Activated T-cell treated with anti-CD3 and anti-CD28 coated beads, Interleukin-2, amount 50 U/mL, for 4 hours (primary cell): Measurements from ENCODE around the gene CNIH3. TPM values are rescaled to one million over a fixed set of nuclear protein-coding genes. Genes with fewer than 3 reads are reported as not detected.

Experiments used
- ATAC-seq, 2 donors: fragments of 200-7000 bp; cut with Tn5 transposase; one replicate each; pipeline ENCODE4 v1.10.0; 2021
- DNase-seq: peaks from one replicate; pipeline ENCODE4 v3.0.0-alpha.2; 2020
- H3K27me3 Mint-ChIP-seq: one replicate; pipeline ENCODE4 v1.8.0; 2021; ENCODE audit warnings: low read depth, mixed read lengths
- H3K36me3 Mint-ChIP-seq: one replicate; pipeline ENCODE4 v1.8.0; 2022; ENCODE audit warnings: mixed read lengths; ENCODE audit not compliant: insufficient read depth
- H3K4me1 Mint-ChIP-seq: one replicate; pipeline ENCODE4 v1.8.0; 2021; ENCODE audit warnings: low read depth, mixed read lengths
- H3K4me3 Mint-ChIP-seq: one replicate; pipeline ENCODE4 v1.8.0; 2021; ENCODE audit warnings: mild to moderate bottlenecking, moderate library complexity, mixed read lengths
- H3K9me3 Mint-ChIP-seq: one replicate; pipeline ENCODE4 v1.8.0; 2021; ENCODE audit warnings: mixed read lengths
- total RNA-seq, 3 donors: library from RNA; stranded (reverse); gene quantifications; one replicate each; pipeline ENCODE4 v1.2.1, GENCODE V29; 2021

CNIH3 gene
- total RNA-seq, 3 donors from 2014 or later: 0.66 to 1.1 (median 0.71) TPM

DNA sequence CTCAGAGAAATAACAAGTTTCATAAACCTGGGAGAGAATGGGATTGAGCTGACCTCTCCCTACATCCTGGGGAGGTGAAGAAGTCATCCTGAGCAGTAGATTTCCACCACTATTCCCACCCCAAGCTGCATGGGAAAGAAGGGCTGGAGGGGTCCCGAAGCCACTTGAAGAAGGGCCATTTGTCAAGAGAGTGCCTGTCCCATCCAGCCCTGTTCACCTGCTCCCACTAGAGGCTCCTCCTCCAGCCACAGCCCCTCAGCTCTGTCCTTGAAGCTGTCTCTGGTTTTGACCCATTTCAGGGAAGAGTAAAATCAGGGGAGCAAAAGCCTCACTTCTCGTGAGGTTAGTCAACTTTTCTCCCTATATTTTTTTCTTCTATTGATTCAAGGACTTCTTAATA, 157.5 kb downstream of the CNIH3 start:
- Mint-ChIP-seq H3K9me3 (no peaks in the 10 kb centered on the region), H3K36me3 (no peaks in the 10 kb centered on the region), H3K4me3 (no peak overlapping the region), H3K27me3 (peaks cover 10% of the 10 kb centered on the region), H3K4me1 (no peaks in the 10 kb centered on the region)
- no peak for DNase-seq
- ATAC-seq: no peak

DNA sequence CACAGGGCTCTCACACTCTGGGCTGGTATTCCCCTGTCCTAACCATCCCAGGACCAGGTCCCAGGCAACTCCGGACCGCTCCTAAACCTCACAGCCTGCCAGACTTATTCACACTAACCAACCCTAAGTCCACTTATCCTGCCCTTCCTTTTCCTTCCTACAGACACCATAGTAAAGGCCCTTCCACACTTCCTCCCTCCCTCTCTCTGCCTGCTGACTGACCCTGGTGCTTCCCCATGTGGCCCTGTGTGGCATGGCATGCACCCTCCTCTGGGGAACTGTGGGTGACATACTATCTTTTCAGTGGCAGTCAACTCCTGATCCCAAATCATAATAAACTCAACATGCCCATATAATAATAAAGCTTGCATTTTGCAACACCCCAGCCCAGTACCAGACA, 158.3 kb downstream of the CNIH3 start:
- no peaks in the 10 kb centered on the region for H3K9me3 Mint-ChIP-seq
- no peak for ATAC-seq

DNA sequence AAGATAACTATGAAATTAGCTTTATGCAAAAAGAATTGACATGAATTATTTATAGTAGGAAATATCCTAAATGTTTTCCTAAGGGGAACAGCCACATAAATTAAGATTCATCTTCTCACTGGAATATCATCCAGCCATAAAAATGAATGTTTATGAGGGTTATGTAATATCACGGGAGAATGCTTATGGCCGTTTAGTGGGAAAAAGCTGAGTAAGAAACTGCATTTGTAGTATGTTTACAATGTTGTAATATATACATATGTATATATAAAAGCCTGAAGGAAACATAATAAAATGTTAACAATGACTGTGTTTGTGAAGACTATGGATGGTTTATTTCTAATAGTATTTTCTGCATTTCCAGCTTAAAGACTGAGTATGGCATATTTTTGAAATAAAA, 161.1 kb downstream of the CNIH3 start:
- Mint-ChIP-seq H3K9me3 (no peaks in the 10 kb centered on the region), H3K4me1 (no peaks in the 10 kb centered on the region), H3K36me3 (no peaks in the 10 kb centered on the region), H3K4me3 (no peak overlapping the region), H3K27me3 (peaks cover 5% of the 10 kb centered on the region)
- DNase-seq (no peak), ATAC-seq (no peak)

More for the DNA sequence above, 158.3 kb downstream of the CNIH3 start:
- DNase-seq: no peak
- Mint-ChIP-seq H3K36me3 (no peaks in the 10 kb centered on the region), H3K27me3 (peaks cover 10% of the 10 kb centered on the region), H3K4me1 (no peaks in the 10 kb centered on the region), H3K4me3 (no peak overlapping the region)

DNA sequence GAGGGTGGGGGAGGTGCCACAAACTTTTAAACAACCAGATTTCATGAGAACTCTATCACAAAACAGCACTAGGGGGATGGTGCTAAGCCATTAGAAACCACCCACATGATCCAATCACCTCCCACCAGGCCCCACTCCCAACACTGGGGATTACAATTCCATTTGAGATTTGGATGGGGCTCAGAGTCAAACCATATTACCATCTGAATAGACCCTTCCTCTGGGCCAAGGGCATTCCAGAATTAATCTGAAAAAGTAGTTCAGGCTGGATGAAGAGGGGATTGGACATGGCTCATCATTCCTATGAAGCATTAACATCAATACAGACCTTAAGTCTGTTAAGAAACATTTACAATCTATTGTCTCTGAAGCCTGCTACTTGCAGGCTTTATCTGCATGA, 163.4 kb downstream of the CNIH3 start:
- H3K36me3 Mint-ChIP-seq: no peaks in the 10 kb centered on the region
- H3K4me3 Mint-ChIP-seq: no peak overlapping the region
- peaks cover 1% of the 10 kb centered on the region for H3K27me3 Mint-ChIP-seq
- ATAC-seq (no peak), DNase-seq (no peak)
- peaks cover 11% of the 10 kb centered on the region for H3K4me1 Mint-ChIP-seq
- H3K9me3 Mint-ChIP-seq: no peaks in the 10 kb centered on the region

DNA sequence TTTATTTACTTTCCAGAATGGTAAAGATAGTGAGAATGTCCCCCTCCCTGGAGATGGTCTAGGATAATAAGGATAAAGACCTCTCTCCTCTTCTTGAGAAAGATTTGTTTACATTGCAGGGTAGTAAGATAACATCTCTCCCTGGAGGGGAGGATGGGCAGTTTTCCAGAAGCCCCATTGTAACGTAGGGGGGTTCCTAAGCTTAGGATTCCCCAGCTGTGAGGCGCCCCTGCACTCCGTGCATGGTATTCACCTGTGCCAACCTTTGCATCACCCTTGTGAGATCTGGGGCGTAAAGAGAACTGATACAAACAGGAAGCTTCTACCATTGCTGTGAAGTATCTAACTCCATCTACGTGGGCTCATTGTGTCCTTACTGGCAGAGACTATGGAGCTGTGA, 164.6 kb downstream of the CNIH3 start:
- Mint-ChIP-seq H3K36me3 (no peaks in the 10 kb centered on the region), H3K9me3 (no peaks in the 10 kb centered on the region), H3K27me3 (no peaks in the 10 kb centered on the region), H3K4me3 (no peak overlapping the region), H3K4me1 (peaks cover 11% of the 10 kb centered on the region)
- DNase-seq (no peak), ATAC-seq (no peak)

DNA sequence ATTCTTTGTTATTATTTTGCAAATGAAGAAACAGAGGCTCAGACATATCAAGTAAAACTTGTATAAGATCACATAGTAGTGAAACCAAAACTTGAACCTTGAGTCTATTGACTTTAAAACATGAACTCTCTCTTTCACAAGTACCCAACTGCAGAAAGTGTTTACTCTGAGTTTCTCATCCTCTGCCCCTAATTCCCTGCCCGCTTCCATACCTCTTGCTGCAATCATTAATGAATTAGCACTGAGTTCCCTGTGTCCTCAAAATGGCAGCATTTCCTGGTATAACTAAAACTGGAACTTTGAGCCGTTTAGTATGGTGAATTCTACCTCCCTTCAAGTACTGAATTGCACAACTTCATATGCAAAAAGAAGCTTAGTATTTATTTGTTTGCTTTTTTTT, 165.7 kb downstream of the CNIH3 start:
- DNase-seq (no peak), ATAC-seq (no peak)
- H3K9me3 Mint-ChIP-seq: no peaks in the 10 kb centered on the region
- no peaks in the 10 kb centered on the region for H3K36me3 Mint-ChIP-seq
- H3K4me3 Mint-ChIP-seq: no peak overlapping the region
- no peaks in the 10 kb centered on the region for H3K27me3 Mint-ChIP-seq
- H3K4me1 Mint-ChIP-seq: peaks cover 11% of the 10 kb centered on the region

DNA sequence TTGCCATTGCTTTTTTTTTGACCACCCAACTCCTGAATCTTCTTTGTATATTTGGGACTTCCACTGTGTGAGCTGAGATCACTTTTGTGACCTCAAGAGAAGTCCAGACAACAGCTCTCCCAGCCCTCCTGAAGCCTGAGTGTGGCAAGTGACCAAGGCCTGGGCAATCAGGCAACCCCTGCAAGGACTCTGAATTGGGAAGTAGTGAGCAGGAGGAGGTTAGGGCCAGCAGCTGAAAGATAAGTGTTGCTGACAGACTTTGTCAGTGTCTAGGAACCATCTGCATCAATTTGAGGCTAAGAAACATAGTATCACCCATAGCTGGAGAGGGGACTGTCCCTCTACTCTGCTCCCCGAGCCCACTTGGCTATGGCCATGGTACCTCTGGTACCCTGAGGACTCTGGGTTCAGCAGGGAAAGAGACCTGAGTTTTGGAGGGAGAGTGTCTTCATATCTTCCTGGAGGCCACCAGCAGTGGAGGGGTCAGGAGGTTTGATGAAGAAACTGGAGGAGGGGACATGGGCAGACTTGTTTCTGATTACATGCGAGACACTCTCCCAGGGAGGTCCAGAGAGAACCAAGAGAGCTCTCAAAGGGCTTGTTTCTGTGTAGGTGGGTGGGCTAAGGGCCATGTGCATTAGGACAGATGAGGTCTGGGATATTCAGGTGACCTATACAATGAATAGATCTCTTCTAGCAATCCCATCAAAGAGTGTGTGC, 166.3 kb downstream of the CNIH3 start:
- no peaks in the 10 kb centered on the region for H3K36me3 Mint-ChIP-seq
- H3K4me3 Mint-ChIP-seq: no peak overlapping the region
- no peak for ATAC-seq
- peaks cover 11% of the 10 kb centered on the region for H3K4me1 Mint-ChIP-seq
- H3K27me3 Mint-ChIP-seq: no peaks in the 10 kb centered on the region
- DNase-seq: no peak
- H3K9me3 Mint-ChIP-seq: peaks cover 5% of the 10 kb centered on the region

DNA sequence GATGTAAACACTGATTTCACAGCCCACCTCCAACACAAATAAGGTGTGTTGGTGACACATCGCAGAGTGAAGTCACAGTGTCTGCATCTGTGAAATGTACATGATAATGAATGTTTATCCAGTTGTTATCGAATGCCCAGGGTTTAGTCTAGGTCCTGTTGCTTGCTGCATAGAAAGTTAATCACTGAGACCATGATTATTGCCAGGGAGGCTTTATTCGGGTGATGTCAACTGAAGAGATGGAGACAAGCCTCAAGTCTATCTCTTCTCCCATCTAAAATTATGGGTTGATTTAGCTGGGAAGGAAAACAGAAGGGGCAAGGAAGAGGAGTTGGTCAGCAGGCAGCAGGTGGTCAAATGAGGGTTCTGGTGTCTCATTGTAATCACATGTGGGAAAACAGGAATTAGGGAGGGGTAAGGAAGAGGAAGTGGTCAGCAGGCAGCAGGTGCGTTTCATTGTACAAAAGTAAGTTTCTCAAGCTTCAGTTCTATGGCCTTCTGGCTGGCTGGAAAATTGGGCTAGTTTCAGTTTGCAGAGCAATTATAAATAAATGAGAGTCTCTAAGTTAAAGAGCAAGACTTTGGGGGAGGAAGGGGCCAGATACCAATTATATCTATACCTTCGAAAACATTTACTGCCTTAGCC, 167.0 kb downstream of the CNIH3 start:
- Mint-ChIP-seq H3K27me3 (no peaks in the 10 kb centered on the region), H3K4me3 (no peak overlapping the region), H3K36me3 (no peaks in the 10 kb centered on the region), H3K4me1 (peaks cover 11% of the 10 kb centered on the region), H3K9me3 (peaks cover 5% of the 10 kb centered on the region)
- no peak for DNase-seq
- no peak for ATAC-seq

DNA sequence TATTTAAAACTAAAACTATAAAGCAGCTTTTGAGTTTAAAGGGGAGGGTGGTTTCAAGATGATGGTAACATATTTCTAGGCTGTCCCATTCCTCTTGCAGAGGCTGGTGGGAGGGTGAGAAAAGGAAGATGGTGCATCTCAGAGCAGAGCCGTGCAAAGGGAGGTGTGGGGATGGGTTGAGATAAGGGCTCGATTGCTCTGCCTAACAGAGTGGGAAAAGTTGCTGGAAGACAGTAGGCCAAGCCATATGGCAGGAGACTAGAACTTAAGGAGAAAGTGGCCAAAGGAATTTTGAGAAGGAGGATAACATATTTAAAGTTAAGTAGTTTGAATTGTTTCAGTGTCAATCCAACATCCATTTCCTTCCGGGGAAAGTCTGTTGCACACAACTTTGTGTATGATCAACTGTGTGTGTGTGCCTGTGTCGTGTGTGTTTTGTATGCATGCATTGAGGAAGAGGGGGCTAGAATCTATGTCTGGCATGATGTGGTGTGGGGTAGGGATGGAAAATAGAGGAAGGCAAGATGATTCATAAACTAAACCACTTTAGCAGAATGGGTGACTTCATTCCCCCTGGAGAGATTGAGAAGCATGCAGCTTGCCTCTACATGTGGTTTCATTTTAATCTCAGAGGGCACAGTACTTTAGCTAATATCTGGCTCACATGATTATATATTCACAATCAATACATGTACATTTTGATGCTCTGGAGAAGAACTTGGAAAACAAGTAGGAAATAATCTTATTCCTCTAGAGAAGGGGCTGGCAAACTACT, 168.3 kb downstream of the CNIH3 start:
- DNase-seq (no peak), ATAC-seq (no peak)
- Mint-ChIP-seq H3K4me1 (peaks cover 11% of the 10 kb centered on the region), H3K9me3 (peaks cover 5% of the 10 kb centered on the region), H3K36me3 (no peaks in the 10 kb centered on the region), H3K4me3 (no peak overlapping the region), H3K27me3 (no peaks in the 10 kb centered on the region)

DNA sequence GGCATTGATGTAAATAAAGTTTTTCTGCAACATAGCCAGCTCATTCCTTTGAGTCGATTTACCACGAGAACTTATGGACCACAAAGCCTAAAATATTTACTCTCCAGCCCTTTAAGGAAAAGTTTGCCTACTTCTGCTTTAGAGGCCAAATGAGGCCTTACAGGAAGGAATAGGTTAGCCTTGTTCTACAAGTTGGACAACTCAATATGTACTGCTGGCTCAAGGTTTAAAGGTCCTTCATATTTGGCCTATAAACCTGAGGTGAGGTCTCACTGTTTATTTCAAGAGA, 168.9 kb downstream of the CNIH3 start:
- ATAC-seq: no peak

DNA sequence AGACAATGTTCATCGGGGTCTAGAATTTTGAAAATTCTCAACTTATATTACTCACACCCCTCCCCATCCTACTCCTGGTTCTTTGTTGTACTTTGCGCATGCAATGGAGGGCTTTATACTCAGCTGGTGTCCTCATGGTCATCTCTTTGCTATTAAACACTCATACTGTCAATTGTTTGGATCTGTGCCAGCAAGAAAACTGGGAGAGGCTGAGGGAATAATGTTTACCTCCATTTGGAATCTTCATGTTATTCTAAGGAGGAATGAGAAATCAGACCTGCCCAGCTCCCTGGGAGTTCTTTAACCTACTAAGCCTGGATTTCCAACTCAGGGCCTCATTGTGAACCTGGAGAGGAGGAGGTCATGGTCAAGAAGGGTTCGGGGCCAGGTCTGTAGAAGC, 169.5 kb downstream of the CNIH3 start:
- Mint-ChIP-seq H3K36me3 (no peaks in the 10 kb centered on the region), H3K4me3 (no peak overlapping the region), H3K9me3 (peaks cover 5% of the 10 kb centered on the region), H3K4me1 (peaks cover 11% of the 10 kb centered on the region), H3K27me3 (no peaks in the 10 kb centered on the region)
- DNase-seq: no peak
- no peak for ATAC-seq

More for the DNA sequence above, 168.9 kb downstream of the CNIH3 start:
- no peak for DNase-seq
- H3K27me3 Mint-ChIP-seq: no peaks in the 10 kb centered on the region
- peaks cover 5% of the 10 kb centered on the region for H3K9me3 Mint-ChIP-seq
- no peaks in the 10 kb centered on the region for H3K36me3 Mint-ChIP-seq
- no peak overlapping the region for H3K4me3 Mint-ChIP-seq
- peaks cover 11% of the 10 kb centered on the region for H3K4me1 Mint-ChIP-seq

DNA sequence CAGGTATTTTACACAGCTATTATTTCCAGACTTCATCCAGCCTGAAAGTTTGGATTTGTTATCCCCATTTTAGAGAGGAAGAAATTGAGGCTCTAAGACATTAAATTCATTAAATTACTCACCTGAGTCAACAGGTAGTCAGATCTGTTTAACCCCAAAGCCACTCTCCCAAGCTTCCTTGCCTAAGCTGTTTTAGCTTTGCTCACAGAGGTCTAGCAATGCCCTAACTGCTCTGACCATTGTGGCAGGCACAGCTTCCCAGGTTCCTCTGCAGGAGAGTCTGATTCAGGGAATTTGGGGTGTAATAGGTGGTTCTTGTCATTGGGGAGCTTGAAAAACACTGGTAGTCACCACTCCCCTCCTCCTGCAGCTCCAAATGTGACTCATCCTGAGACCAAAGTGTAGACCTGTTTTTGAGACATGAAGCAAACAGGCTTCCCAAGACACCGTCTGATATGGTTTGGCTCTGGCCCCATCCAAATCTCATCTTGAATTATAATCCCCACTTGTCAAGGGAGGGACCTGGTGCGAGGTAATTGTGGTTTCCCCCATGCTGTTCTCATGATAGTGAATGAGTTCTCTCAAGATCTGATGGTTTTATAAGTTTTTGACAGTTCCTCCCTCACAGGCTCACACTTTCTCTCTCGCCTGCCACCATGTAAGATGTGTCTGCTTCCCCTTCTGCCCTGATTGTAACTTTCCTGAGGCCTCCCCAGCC, 170.6 kb downstream of the CNIH3 start:
- DNase-seq (no peak), ATAC-seq (no peak)
- no peak overlapping the region for H3K4me3 Mint-ChIP-seq
- peaks cover 11% of the 10 kb centered on the region for H3K4me1 Mint-ChIP-seq
- H3K36me3 Mint-ChIP-seq: no peaks in the 10 kb centered on the region
- peaks cover 5% of the 10 kb centered on the region for H3K9me3 Mint-ChIP-seq
- peaks cover 4% of the 10 kb centered on the region for H3K27me3 Mint-ChIP-seq

DNA sequence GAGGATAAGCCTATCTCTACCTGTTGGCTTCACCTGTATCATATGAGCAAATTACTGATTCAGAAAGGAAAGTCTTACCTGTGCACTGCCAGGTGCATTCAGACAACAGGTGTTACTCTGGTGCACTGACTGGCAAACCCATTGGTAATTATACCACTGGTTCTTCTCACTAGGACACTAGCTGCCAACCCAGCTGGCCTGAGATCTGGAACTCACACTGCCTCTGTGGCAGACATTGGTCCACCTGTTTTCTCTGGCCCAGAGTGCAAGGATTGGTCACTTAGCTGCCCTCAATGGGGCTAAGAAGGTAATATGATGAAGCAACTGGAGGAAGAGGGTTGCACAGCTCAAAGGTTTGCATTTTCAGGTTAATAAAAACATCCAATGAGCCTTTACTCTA, 173.2 kb downstream of the CNIH3 start:
- Mint-ChIP-seq H3K9me3 (peaks cover 5% of the 10 kb centered on the region), H3K4me1 (no peaks in the 10 kb centered on the region), H3K36me3 (no peaks in the 10 kb centered on the region), H3K27me3 (peaks cover 4% of the 10 kb centered on the region), H3K4me3 (no peak overlapping the region)
- DNase-seq (no peak), ATAC-seq (no peak)
